Erythroblast (primary cell): ENCODE data around the gene PAFAH1B1.
"Not testable (repeated sequence)": the region's sequence is repeated elsewhere in the genome, so short reads cannot be mapped to it uniquely, and the experiment has no call there.

Experiments used
- GATA1 ChIP-seq: IDR thresholded peaks from 2 replicates; pipeline ENCODE4 v1.6.1; 2011; ENCODE audit warnings: low read depth, mild to moderate bottlenecking, control low read depth, low read length, moderate library complexity
- POLR2A ChIP-seq: IDR thresholded peaks from 2 replicates; pipeline ENCODE4 v1.6.1; 2011; ENCODE audit warnings: mild to moderate bottlenecking, low read length

- not testable (repeated sequence) for TF ChIP-seq POLR2A, GATA1
These were observed 85.8 kb downstream of the PAFAH1B1 start for GRCh38 chr17:2679247-2679646.
